B cell (primary cell): ENCODE results near the gene ASB18.

Experiments
- CTCF ChIP-seq: fragments of 200-600 bp; IDR thresholded peaks from one replicate; pipeline ENCODE4 v1.8.0; 2022; ENCODE audit warnings: antibody characterized with exemption, mild to moderate bottlenecking
- EZH2 ChIP-seq: IDR thresholded peaks from 2 replicates; pipeline ENCODE4 v1.6.1; 2012; ENCODE audit warnings: borderline replicate concordance, low read depth, mild to moderate bottlenecking, moderate library complexity, low read length; ENCODE audit not compliant: insufficient read depth, poor library complexity, severe bottlenecking

- TF ChIP-seq CTCF (no peak), EZH2 (no peak)
These were observed 24.7 kb downstream of the ASB18 start for GRCh38 chr2:236239276-236240065.
